Left lung (tissue), 10 donors: ENCODE data around the gene ATP10B. TPM values are rescaled to one million over a fixed set of nuclear protein-coding genes. Genes with fewer than 3 reads are reported as not detected.
A peak's percentile ranks its signal among the peaks of the same experiment; 100 is the strongest.

Source experiments
- ATAC-seq: fragments of 200-7000 bp; cut with Tn5 transposase; one replicate; pipeline ENCODE4 v1.9.1; 2020; ENCODE audit warnings: moderate library complexity
- DNase-seq, 4 donors: peaks; one replicate each; pipeline ENCODE4 v3.0.0-alpha.2; 2013 to 2020
- H3K27ac ChIP-seq, 2 donors: fragments of 200-600 bp; sonication (generic) in 1 of 2; one replicate each; pipeline versions ENCODE4 v1.5.0 to v1.8.0; 2020 to 2021
- H3K27me3 ChIP-seq, 2 donors: fragments of 200-600 bp; sonication (generic) in 1 of 2; one replicate each; pipeline versions ENCODE4 v1.5.0 to v1.8.0; 2020 to 2021
- H3K36me3 ChIP-seq, 2 donors: fragments of 200-600 bp; sonication (generic) in 1 of 2; one replicate each; pipeline versions ENCODE4 v1.5.0 to v1.8.0; 2020 to 2021
- H3K4me1 ChIP-seq, 2 donors: fragments of 200-600 bp; one replicate each; pipeline ENCODE4 v1.8.0; 2021
- H3K4me3 ChIP-seq, 2 donors: fragments of 200-600 bp; sonication (generic) in 1 of 2; one replicate each; pipeline versions ENCODE4 v1.5.0 to v1.8.0; 2020 to 2021; ENCODE audit warnings: mild to moderate bottlenecking in 1 of 2
- H3K9me3 ChIP-seq, 2 donors: fragments of 200-600 bp; sonication (generic) in 1 of 2; one replicate each; pipeline versions ENCODE4 v1.5.0 to v1.8.0; 2020 to 2021
- intact Hi-C, 2 donors: fragments of 100-400 bp; cut with DNase I; formaldehyde crosslinking; loops; one replicate each; pipeline versions ENCODE4 v1.11.2 to v1.14.2; 2022
- polyA plus RNA-seq, 6 donors: library from polyadenylated mRNA; unstranded; fragments of 120-200 nt; gene quantifications; one replicate each; pipeline ENCODE4 v1.2.1, GENCODE V29; 2013; ENCODE audit not compliant: insufficient read length in 6 of 6
- total RNA-seq, 2 donors: library from RNA; stranded (reverse); fragmentation: NEBNext Ultra II Directional; extraction: Animal tissue kit (Norgen Biotek cat#: 25700); gene quantifications; one replicate each; pipeline ENCODE4 v1.2.1, GENCODE V29; 2021
- TF ChIP-seq, protein P1 (sequence below), 2 donors: fragments of 200-600 bp; sonication (generic) in 1 of 2; IDR thresholded peaks; one replicate each; pipeline versions ENCODE4 v1.5.0 to v1.8.0; 2021; ENCODE audit warnings: antibody characterized with exemption in 2 of 2
- donor health status: DM: no; HTN: yes; CAD: no.
- donor health status: DM: no; HTN: no; CAD: no.

Gene ATP10B
- total and polyA plus RNA-seq, 8 donors = 0.09 to 0.55 (median 0.37) TPM

GRCh38 chr5:160685219-160685618 lies 166.8 kb downstream of the ATP10B start:
- DNase-seq = no peak
- H3K36me3 ChIP-seq = no peaks in the 10 kb centered on the region
- H3K4me1 ChIP-seq = no peaks in the 10 kb centered on the region
- no peaks in the 10 kb centered on the region for H3K9me3 ChIP-seq
- intact Hi-C loops = no loop called here
- H3K27ac ChIP-seq = no peak overlapping the region
- TF ChIP-seq, protein P1, sequence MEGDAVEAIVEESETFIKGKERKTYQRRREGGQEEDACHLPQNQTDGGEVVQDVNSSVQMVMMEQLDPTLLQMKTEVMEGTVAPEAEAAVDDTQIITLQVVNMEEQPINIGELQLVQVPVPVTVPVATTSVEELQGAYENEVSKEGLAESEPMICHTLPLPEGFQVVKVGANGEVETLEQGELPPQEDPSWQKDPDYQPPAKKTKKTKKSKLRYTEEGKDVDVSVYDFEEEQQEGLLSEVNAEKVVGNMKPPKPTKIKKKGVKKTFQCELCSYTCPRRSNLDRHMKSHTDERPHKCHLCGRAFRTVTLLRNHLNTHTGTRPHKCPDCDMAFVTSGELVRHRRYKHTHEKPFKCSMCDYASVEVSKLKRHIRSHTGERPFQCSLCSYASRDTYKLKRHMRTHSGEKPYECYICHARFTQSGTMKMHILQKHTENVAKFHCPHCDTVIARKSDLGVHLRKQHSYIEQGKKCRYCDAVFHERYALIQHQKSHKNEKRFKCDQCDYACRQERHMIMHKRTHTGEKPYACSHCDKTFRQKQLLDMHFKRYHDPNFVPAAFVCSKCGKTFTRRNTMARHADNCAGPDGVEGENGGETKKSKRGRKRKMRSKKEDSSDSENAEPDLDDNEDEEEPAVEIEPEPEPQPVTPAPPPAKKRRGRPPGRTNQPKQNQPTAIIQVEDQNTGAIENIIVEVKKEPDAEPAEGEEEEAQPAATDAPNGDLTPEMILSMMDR (IDR thresholded peaks at IDR 0.05) = no peak
- H3K4me3 ChIP-seq = no peak overlapping the region
- peak; percentile 17 for ATAC-seq
- H3K27me3 ChIP-seq = no peaks in the 10 kb centered on the region

DNA sequence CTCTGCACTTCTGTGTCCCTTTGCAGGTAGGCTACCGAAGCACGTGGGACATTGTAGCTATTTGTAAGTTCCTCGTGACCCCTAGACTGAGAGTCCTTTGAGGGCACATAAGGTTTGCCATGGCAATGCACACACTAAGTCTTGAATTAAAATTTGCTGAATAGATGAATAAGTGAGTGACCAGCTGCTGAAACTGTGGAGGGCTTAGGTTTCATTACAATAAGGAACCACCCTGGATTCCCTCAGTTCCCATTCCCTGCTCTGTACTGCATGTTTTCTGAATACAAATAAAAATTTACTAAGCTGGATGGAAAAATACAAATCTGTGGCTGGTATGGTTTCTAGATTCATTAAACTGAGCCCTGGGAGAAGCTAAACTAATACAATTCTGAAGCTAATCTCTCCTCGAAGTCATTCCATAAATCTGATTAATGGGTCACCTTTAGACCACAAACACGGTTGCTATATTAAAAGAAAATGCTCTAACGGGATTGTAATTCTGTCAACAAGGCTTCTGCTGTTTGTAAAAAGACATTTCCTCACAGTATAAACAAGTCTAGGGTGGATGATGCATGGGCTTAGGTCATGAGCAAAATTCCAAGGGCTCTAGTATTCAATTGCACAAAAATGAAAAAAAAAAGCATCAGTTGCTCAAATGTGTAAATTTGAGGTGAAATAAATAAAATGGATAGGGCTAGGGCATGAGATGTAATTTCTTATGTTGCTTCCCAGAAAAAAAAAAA lies 172.3 kb downstream of the ATP10B start:
- TF ChIP-seq, protein P1 (IDR thresholded peaks at IDR 0.05) = no peak
- no peak for DNase-seq
- no peaks in the 10 kb centered on the region for H3K9me3 ChIP-seq

DNA sequence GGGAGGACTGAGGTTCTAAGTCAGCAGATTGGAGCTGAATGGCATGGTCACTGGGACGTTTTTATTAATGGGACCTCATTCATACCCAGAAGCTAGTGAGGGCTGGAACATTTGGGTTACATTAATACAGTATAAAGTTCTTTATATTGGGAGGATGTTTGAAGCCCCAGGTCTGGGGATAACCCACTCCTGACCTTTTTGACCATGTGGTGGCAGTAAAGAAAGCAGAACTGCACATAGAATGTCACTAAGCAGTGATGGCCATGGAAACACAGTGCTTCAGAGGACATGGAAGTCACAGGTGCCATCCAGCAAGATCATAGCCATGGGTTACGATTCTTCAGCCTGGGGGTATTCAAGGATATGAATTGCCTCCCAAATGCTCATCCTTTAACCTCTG lies 176.0 kb downstream of the ATP10B start:
- intact Hi-C loops = no loop called here
- Histone ChIP-seq H3K27me3 (no peaks in the 10 kb centered on the region), H3K4me1 (no peaks in the 10 kb centered on the region), H3K4me3 (no peak overlapping the region), H3K27ac (no peak overlapping the region), H3K36me3 (no peaks in the 10 kb centered on the region), H3K9me3 (no peaks in the 10 kb centered on the region)
- DNase-seq = no peak
- TF ChIP-seq, protein P1 (IDR thresholded peaks at IDR 0.05) = no peak
- peak; percentile 25 for ATAC-seq

More for the DNA sequence above, 172.3 kb downstream of the ATP10B start:
- Histone ChIP-seq H3K27ac (no peak overlapping the region), H3K4me3 (no peak overlapping the region), H3K4me1 (no peaks in the 10 kb centered on the region), H3K36me3 (no peaks in the 10 kb centered on the region), H3K27me3 (no peaks in the 10 kb centered on the region)
- no peak for ATAC-seq
- intact Hi-C loops = no loop called here

GRCh38 chr5:160674901-160675300 lies 177.1 kb downstream of the ATP10B start:
- Histone ChIP-seq H3K4me3 (no peak overlapping the region), H3K27me3 (no peaks in the 10 kb centered on the region), H3K9me3 (no peaks in the 10 kb centered on the region), H3K36me3 (no peaks in the 10 kb centered on the region), H3K4me1 (no peaks in the 10 kb centered on the region), H3K27ac (no peak overlapping the region)
- intact Hi-C loops = no loop called here
- TF ChIP-seq, protein P1 (IDR thresholded peaks at IDR 0.05) = no peak
- ATAC-seq = no peak
- no peak for DNase-seq

DNA sequence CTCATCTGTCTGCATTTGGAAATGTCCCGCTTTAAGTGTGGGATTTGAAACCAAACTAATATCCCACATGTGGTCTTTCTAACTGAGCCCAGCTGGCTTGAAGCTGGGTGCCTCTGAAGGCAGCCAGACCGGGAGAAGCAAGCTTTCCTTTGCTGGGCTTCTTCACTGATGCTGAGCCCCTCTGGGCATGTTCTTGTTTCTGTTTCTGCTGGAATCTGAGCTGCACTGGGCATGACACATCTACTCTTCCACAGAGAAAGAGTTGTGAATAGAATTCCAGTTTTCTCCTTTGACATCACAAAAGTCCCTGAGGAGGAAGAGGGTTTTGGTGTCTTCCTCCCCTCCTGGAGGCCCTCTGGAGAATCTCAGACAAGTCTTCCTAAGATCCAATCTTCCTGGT lies 179.5 kb downstream of the ATP10B start:
- TF ChIP-seq, protein P1 (IDR thresholded peaks at IDR 0.05) = no peak
- DNase-seq (no peak), ATAC-seq (no peak)
- Histone ChIP-seq H3K27ac (no peak overlapping the region), H3K4me1 (no peaks in the 10 kb centered on the region), H3K4me3 (no peak overlapping the region), H3K27me3 (no peaks in the 10 kb centered on the region), H3K36me3 (no peaks in the 10 kb centered on the region), H3K9me3 (no peaks in the 10 kb centered on the region)
- intact Hi-C loops = no loop called here
